CD4-positive, alpha-beta memory T cell (primary cell): ENCODE results near the gene PSMG3. TPM values are rescaled to one million over a fixed set of nuclear protein-coding genes. Genes with fewer than 3 reads are reported as not detected.

ENCODE experiments used
- CTCF ChIA-PET: fragments of 350-600 bp; sonication (Branson Sonifier 250); formaldehyde crosslinking; loops from one replicate; lab custom pipeline; 2021; ENCODE audit warnings: inconsistent platforms; ENCODE audit not compliant: partially characterized antibody; lab: Charles Lee
- POLR2A ChIA-PET: fragments of 350-600 bp; sonication (Branson Sonifier 250); formaldehyde crosslinking; loops from one replicate; lab custom pipeline; 2021; ENCODE audit not compliant: partially characterized antibody; lab: Charles Lee
- DNase-seq, 5 donors: peaks; one replicate each; pipeline versions ENCODE4 v3.0.0 to v3.0.0-alpha.2; 2020 to 2022; ENCODE audit warnings: mixed read lengths in 1 of 5
- H3K27ac ChIP-seq: one replicate; pipeline ENCODE4 v1.7.0; 2013; ENCODE audit warnings: low read depth, low read length
- H3K27me3 ChIP-seq: 2 replicates; pipeline ENCODE4 v1.7.0; 2013; ENCODE audit warnings: mild to moderate bottlenecking, low read length, moderate library complexity; ENCODE audit not compliant: insufficient read depth
- H3K36me3 ChIP-seq: 2 replicates; pipeline ENCODE4 v1.7.0; 2013; ENCODE audit warnings: mild to moderate bottlenecking, low read length, moderate library complexity; ENCODE audit not compliant: insufficient read depth
- H3K4me1 ChIP-seq: 2 replicates; pipeline ENCODE4 v1.7.0; 2013; ENCODE audit warnings: mild to moderate bottlenecking, low read length, moderate library complexity; ENCODE audit not compliant: insufficient read depth
- H3K4me3 ChIP-seq, 2 donors: one replicate each; pipeline ENCODE4 v1.7.0; 2013; ENCODE audit warnings: low read length in 2 of 2, mild to moderate bottlenecking in 1 of 2
- H3K9me3 ChIP-seq, 2 donors: one replicate each; pipeline ENCODE4 v1.7.0; 2013; ENCODE audit warnings: low read length in 2 of 2, control low read depth in 1 of 2; ENCODE audit not compliant: control insufficient read depth in 1 of 2
- H3K27ac Mint-ChIP-seq, 7 donors: one replicate each; pipeline ENCODE4 v1.8.0; 2020 to 2021; ENCODE audit warnings: mixed read lengths in 7 of 7, mild to moderate bottlenecking in 6 of 7, inconsistent platforms in 3 of 7, moderate library complexity in 3 of 7
- H3K27me3 Mint-ChIP-seq, 2 donors: one replicate each; pipeline ENCODE4 v1.8.0; 2020 to 2021; ENCODE audit warnings: mixed read lengths in 2 of 2
- H3K36me3 Mint-ChIP-seq, 2 donors: one replicate each; pipeline ENCODE4 v1.8.0; 2020 to 2021; ENCODE audit warnings: mixed read lengths in 2 of 2, inconsistent platforms in 1 of 2, mild to moderate bottlenecking in 1 of 2
- H3K4me1 Mint-ChIP-seq, 4 donors: one replicate each; pipeline ENCODE4 v1.8.0; 2020 to 2021; ENCODE audit warnings: mixed read lengths in 4 of 4, mild to moderate bottlenecking in 1 of 4
- H3K4me3 Mint-ChIP-seq, 8 donors: one replicate each; pipeline ENCODE4 v1.8.0; 2020 to 2021; ENCODE audit warnings: mixed read lengths in 8 of 8, mild to moderate bottlenecking in 7 of 8, moderate library complexity in 6 of 8, inconsistent platforms in 3 of 8
- H3K9me3 Mint-ChIP-seq, 8 donors: one replicate each; pipeline ENCODE4 v1.8.0; 2020 to 2021; ENCODE audit warnings: mixed read lengths in 8 of 8, mild to moderate bottlenecking in 5 of 8, inconsistent platforms in 3 of 8, moderate library complexity in 1 of 8
- intact Hi-C: fragments of 100-400 bp; cut with micrococcal nuclease; formaldehyde crosslinking; loops from one replicate; pipeline ENCODE4 v1.15.1; 2023
- polyA plus RNA-seq, 2 donors: library from polyadenylated mRNA; unstranded; fragments of 300-500 nt; fragmentation: Illumina TruSeq; gene quantifications; one replicate each; pipeline ENCODE4 v1.2.3, GENCODE V29; 2021
- total RNA-seq, 2 experiments: library from RNA; stranded (reverse); gene quantifications; one replicate each; pipeline ENCODE4 v1.2.3, GENCODE V29; 2021

PSMG3 gene
- total and polyA plus RNA-seq, 4 experiments from 2014 or later: 19.3 to 50.2 (median 30.9) TPM

DNA sequence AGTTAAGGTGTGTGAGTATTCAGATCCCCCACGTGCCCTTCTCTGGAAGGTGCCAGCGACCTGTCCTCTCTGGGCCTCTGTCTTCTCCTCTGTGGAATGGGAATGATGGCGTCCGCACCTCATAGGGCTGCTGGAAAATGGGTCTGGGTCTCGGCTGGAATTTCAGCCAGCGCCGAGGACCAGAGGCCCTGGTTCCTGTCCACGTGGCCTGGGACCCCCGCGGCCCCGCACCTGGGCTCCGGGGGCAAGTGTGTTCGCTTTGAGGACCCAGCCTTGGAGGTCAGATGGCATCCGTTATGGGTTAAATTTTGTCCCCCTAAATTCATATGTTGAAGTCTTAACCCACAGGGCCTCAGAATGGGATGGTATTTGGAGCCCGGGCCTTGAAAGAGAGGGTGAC lies 32.6 kb upstream of the PSMG3 start:
- peaks cover 0 to 9% (median 0%) of the 10 kb centered on the region in 4 donors for H3K4me1 Mint-ChIP-seq
- H3K27ac Mint-ChIP-seq: no peak overlapping the region
- peaks cover 11 to 14% of the 10 kb centered on the region in 2 donors for H3K27me3 Mint-ChIP-seq
- H3K4me1 ChIP-seq: no peaks in the 10 kb centered on the region
- no peaks in the 10 kb centered on the region for H3K27me3 ChIP-seq
- DNase-seq: no peak
- no peaks in the 10 kb centered on the region for H3K36me3 Mint-ChIP-seq
- H3K4me3 Mint-ChIP-seq: no peak overlapping the region
- H3K36me3 ChIP-seq: no peaks in the 10 kb centered on the region
- POLR2A ChIA-PET: no interaction called here
- intact Hi-C loops: no loop called here
- no peaks in the 10 kb centered on the region for H3K9me3 ChIP-seq
- peaks cover 0 to 2% (median 0%) of the 10 kb centered on the region in 8 donors for H3K9me3 Mint-ChIP-seq
- H3K4me3 ChIP-seq: no peak overlapping the region
- no peak overlapping the region for H3K27ac ChIP-seq
- CTCF ChIA-PET: no interaction called here

DNA sequence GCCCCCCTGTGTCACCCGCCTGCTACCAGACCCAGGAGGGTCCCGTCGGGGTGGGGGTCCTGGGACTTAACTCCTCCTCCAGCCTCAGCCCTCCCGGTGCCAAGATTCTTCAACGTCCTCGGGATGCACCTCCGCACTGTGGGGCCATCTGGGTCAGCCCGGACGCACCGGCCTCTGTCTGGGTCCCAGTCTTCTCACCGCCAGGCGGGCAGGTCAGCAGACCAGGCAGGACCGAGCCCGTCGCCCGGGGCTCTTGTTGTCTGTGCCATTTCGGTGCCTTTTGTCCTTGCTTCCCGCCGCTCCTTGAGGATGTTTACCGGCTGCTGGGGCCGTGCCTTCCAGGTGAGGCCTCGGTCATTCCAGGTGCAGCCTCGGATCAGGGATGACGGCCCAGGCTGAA lies 32.1 kb upstream of the PSMG3 start:
- H3K27ac ChIP-seq: no peak overlapping the region
- no peaks in the 10 kb centered on the region for H3K36me3 ChIP-seq
- intact Hi-C loops: no loop called here
- peaks cover 0 to 7% (median 0%) of the 10 kb centered on the region in 4 donors for H3K4me1 Mint-ChIP-seq
- peaks cover 10 to 11% of the 10 kb centered on the region in 2 donors for H3K27me3 Mint-ChIP-seq
- H3K9me3 Mint-ChIP-seq: peaks cover 0 to 4% (median 0%) of the 10 kb centered on the region in 8 donors
- DNase-seq: no peak
- no peaks in the 10 kb centered on the region for H3K36me3 Mint-ChIP-seq
- no peaks in the 10 kb centered on the region for H3K27me3 ChIP-seq
- H3K4me1 ChIP-seq: no peaks in the 10 kb centered on the region
- H3K9me3 ChIP-seq: no peaks in the 10 kb centered on the region
- H3K4me3 Mint-ChIP-seq: no peak overlapping the region
- no peak overlapping the region for H3K4me3 ChIP-seq
- ChIA-PET CTCF (no interaction called here), POLR2A (no interaction called here)
- no peak overlapping the region for H3K27ac Mint-ChIP-seq

DNA sequence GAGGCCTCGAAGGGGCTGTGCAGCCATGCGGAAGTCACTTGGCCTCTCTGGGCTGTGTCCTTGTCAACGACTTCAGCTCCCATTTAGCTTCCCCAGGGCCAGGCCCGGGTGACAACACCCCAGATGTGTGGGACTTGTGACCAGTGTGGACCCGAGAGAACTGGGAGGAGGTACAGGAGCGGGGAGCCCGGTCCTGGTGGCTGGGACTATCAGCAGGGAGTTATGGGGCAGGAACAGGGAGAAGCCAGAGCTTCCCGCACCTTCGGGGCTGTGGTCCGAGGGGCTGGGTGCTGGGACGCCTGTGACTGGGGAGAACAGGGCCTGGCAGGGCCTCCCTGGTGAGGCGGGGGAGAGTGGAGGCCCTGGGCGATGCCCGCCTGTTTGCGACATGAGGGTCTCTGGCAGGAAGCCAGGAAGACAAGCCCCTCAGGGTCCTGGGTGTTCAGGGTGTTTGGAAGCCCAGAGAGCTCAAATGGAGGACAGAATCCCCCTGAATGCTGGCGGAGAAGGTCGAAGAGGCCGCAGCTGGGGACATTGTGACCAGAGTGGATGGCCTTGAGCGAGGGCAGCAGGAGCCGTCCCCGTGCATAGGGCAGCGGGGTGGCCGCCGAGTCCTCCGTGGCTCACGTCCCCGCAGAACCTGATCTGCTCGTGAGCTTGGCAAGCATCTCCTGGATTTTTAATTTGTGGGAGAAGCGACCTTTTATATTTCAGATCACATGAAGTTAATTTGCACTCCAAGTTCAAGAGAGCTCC lies 30.0 kb upstream of the PSMG3 start:
- Histone ChIP-seq H3K27me3 (no peaks in the 10 kb centered on the region), H3K36me3 (no peaks in the 10 kb centered on the region), H3K4me3 (no peak overlapping the region), H3K9me3 (no peaks in the 10 kb centered on the region), H3K27ac (no peak overlapping the region), H3K4me1 (no peaks in the 10 kb centered on the region)
- ChIA-PET CTCF (interaction anchor here (1.3 kb wide), 1 partner anchor 748 kb away, joined by 3 read pairs; no protein-coding TSS in a partner anchor), POLR2A (no interaction called here)
- no peak overlapping the region for H3K4me3 Mint-ChIP-seq
- H3K9me3 Mint-ChIP-seq: peaks cover 0 to 4% (median 0%) of the 10 kb centered on the region in 8 donors
- H3K27me3 Mint-ChIP-seq: peaks cover 14 to 21% of the 10 kb centered on the region in 2 donors
- DNase-seq: no peak
- no peak overlapping the region for H3K27ac Mint-ChIP-seq
- intact Hi-C loops: no loop called here
- no peaks in the 10 kb centered on the region for H3K36me3 Mint-ChIP-seq
- H3K4me1 Mint-ChIP-seq: peaks cover 0 to 3% (median 0%) of the 10 kb centered on the region in 4 donors

DNA sequence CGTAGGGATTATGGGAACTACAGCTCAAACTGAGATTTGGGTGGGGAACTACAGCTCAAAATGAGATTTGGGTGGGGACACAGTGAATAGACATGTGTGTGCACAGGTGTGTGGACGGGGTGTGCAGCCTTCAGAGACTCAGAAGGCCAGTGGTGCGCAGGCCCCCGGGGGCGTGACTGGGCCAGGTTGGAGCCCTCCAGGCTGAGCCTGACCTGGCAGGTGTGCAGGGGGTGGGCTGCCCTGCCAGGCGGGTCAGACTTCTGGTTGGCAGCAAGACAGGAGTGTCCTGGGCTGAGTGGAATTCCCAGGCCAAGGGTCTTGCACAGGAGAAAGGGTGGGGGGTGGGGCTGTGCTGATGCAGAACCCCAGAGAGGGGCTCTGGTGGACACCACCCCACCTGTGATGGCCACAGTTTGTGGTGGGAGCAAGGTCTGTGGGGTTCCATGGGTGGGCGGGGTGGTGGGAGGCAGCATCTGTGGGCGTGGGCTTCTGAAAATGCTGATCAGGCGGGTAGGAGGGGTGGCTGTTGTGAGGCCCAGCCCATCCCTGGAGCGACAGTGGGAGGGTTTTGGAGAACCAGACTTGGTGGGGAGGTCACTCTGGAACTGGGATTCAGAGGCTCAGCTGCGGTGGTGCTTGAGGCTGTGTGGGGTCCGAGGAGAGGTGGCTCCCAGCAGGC lies 29.3 kb upstream of the PSMG3 start:
- Mint-ChIP-seq H3K4me1 (peaks cover 0 to 3% (median 0%) of the 10 kb centered on the region in 4 donors), H3K4me3 (no peak overlapping the region), H3K27ac (no peak overlapping the region), H3K9me3 (peaks cover 0 to 4% (median 0%) of the 10 kb centered on the region in 8 donors), H3K36me3 (no peaks in the 10 kb centered on the region), H3K27me3 (peaks cover 15 to 22% of the 10 kb centered on the region in 2 donors)
- H3K36me3 ChIP-seq: no peaks in the 10 kb centered on the region
- no peak overlapping the region for H3K4me3 ChIP-seq
- POLR2A ChIA-PET: no interaction called here
- intact Hi-C loops: no loop called here
- no peak for DNase-seq
- no peak overlapping the region for H3K27ac ChIP-seq
- no peaks in the 10 kb centered on the region for H3K4me1 ChIP-seq
- H3K27me3 ChIP-seq: no peaks in the 10 kb centered on the region
- CTCF ChIA-PET: no interaction called here
- no peaks in the 10 kb centered on the region for H3K9me3 ChIP-seq

DNA sequence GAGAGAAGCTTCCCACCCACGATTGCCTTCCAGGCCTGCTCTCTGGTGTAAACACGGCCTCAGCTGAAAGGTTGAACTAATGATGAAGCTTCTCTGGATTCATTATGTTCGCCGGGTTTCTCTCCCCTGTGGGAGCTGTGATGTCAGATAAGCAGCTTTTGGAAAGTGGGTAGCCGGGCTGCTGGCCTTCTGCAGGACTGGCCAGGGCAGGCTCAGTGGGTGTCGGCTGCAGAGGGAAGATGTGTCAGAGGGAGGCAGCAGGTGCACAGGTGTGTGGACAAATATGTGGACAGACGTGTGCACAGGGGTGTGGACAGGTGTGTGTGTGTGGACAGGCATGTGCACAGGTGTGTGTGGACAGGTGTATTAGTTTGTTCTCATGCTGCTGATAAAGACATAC lies 28.5 kb upstream of the PSMG3 start:
- Mint-ChIP-seq H3K36me3 (no peaks in the 10 kb centered on the region), H3K27me3 (peaks cover 16 to 25% of the 10 kb centered on the region in 2 donors), H3K4me1 (peaks cover 0 to 3% (median 1%) of the 10 kb centered on the region in 4 donors), H3K4me3 (no peak overlapping the region), H3K9me3 (peaks cover 0 to 4% (median 0%) of the 10 kb centered on the region in 8 donors), H3K27ac (no peak overlapping the region)
- Histone ChIP-seq H3K9me3 (no peaks in the 10 kb centered on the region), H3K4me3 (no peak overlapping the region), H3K27ac (no peak overlapping the region), H3K36me3 (no peaks in the 10 kb centered on the region), H3K27me3 (no peaks in the 10 kb centered on the region), H3K4me1 (peaks cover under 1% of the 10 kb centered on the region)
- intact Hi-C loops: no loop called here
- DNase-seq: no peak
- POLR2A ChIA-PET: no interaction called here
- CTCF ChIA-PET: no interaction called here

DNA sequence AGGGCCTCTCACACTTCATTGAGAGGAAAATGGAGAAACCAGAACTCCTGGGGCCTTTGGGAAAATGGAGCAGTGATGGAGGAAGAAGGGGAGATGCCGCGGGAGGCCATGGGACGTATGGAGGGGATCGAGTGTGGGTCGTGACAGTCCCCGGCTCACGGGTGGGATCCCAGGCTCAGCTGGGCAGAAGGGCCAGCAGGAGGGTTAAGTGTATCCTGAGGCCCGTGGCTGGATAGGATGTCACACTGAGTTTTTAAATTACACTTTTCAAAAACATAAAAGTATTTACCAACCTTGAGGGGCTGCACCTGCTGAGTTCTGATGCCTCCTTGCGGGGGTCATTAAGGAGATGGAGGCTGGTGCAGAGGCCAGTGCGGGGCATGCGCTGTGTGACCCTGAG lies 28.0 kb upstream of the PSMG3 start:
- no peaks in the 10 kb centered on the region for H3K36me3 ChIP-seq
- no peak overlapping the region for H3K4me3 ChIP-seq
- H3K27ac ChIP-seq: no peak overlapping the region
- POLR2A ChIA-PET: no interaction called here
- DNase-seq: no peak
- H3K9me3 ChIP-seq: no peaks in the 10 kb centered on the region
- H3K4me1 Mint-ChIP-seq: peaks cover 3 to 8% (median 5%) of the 10 kb centered on the region in 4 donors
- H3K36me3 Mint-ChIP-seq: no peaks in the 10 kb centered on the region
- peaks cover 6% of the 10 kb centered on the region for H3K4me1 ChIP-seq
- CTCF ChIA-PET: no interaction called here
- no peaks in the 10 kb centered on the region for H3K27me3 ChIP-seq
- no peak overlapping the region for H3K27ac Mint-ChIP-seq
- peaks cover 14 to 27% of the 10 kb centered on the region in 2 donors for H3K27me3 Mint-ChIP-seq
- intact Hi-C loops: no loop called here
- no peak overlapping the region for H3K4me3 Mint-ChIP-seq
- peaks cover 0 to 4% (median 0%) of the 10 kb centered on the region in 8 donors for H3K9me3 Mint-ChIP-seq

DNA sequence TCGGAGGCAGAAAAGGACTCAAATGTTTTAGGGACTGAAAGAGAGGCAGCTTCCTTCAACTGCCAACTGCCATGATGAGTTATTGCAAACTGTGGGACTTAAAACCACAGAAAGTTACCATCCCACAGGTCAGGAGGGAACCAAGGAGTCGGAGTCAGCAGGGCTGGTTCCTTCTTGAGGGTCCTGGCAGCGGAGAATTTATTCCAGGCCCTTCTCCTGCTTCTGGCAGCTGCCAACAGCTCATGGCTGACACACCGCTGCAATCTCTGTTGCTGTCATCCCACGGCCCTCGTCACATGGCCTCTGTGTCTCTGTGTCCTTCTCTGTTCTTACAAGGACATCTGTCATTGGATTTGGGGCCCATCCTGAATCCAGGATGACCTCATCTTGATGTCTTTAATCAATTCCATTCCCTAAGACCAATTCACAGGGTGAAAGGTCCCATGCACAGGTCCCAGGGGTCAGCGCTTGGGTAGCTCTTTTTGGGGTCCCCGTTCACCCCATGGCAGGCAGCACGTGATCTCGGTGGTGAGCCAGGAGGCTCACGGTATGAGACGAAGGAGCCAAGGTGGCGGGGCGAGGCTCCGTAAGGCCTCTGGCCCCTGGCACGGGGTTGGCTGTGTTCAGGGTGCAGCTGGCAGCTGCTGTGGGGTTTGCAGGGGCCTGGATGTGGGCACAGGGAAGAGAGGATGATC lies 27.4 kb upstream of the PSMG3 start:
- DNase-seq: no peak
- ChIA-PET CTCF (no interaction called here), POLR2A (no interaction called here)
- peaks cover 0 to 4% (median 0%) of the 10 kb centered on the region in 8 donors for H3K9me3 Mint-ChIP-seq
- Histone ChIP-seq H3K27ac (no peak overlapping the region), H3K27me3 (no peaks in the 10 kb centered on the region), H3K36me3 (no peaks in the 10 kb centered on the region), H3K4me1 (peaks cover 12% of the 10 kb centered on the region), H3K4me3 (no peak overlapping the region), H3K9me3 (no peaks in the 10 kb centered on the region)
- peaks cover 7 to 14% (median 11%) of the 10 kb centered on the region in 4 donors for H3K4me1 Mint-ChIP-seq
- intact Hi-C loops: no loop called here
- H3K27ac Mint-ChIP-seq: no peak overlapping the region
- no peaks in the 10 kb centered on the region for H3K36me3 Mint-ChIP-seq
- H3K27me3 Mint-ChIP-seq: peaks cover 17 to 33% of the 10 kb centered on the region in 2 donors
- H3K4me3 Mint-ChIP-seq: no peak overlapping the region
